Measurements from ENCODE around the gene AP4S1.

DNA sequence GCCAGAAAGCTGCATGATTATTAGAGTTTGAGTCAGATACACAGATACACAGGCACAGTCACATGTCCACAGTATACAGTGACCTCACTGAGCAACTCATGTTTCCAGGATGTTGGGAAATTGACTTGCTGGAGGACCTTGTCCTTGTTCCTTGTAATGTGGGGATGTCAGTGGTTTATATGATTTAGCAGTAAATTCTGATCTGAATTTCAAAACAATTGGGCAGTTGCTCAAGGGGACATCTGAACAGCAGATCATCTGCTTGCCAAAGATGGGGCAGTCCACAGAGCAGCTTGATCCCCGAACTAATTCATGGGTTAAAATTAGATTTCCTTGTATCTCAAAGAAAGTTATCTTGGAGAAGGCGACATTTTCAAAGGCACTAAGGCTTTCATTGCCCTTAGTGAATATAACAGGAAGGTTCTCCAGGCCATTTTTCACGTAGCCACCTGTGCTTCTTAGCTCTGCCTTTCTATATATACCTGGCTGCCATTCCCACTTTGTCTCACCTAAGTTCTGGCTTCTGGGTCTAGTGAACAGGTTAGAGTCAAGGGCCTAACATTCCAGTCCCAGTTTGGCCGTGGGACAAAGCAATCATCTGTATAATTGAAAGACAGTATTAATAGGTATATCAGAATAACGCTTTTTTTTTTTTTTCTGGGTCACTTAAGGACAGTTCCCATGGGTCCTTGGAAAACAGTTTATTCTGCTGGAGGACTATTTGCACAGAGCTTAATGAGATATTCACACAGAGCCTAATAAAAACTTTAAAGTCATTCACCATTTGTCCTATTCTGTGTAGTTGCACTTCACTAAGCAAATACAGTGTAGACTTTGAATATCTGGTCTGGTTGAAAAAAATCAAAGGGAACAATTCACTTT lies 65.7 kb downstream of the AP4S1 start:
- TF ChIP-seq EZH2 (IDR thresholded peaks at IDR 0.05; ENCODE audit: borderline replicate concordance, low read depth, low read length, severe bottlenecking) (no peak), CTCF (IDR thresholded peaks at IDR 0.05; ENCODE audit: borderline replicate concordance, extremely low read depth, low read length, poor library complexity, severe bottlenecking) (no peak)
